HG03280 (cell line): ENCODE results near the gene DLG2.

Experiments
- ATAC-seq: cut with Tn5 transposase; IDR thresholded peaks from one replicate; pipeline ENCODE4 v1.9.1; 2021; ENCODE audit warnings: mild to moderate bottlenecking, moderate library complexity; ENCODE audit not compliant: unreplicated experiment

Gene DLG2

DNA sequence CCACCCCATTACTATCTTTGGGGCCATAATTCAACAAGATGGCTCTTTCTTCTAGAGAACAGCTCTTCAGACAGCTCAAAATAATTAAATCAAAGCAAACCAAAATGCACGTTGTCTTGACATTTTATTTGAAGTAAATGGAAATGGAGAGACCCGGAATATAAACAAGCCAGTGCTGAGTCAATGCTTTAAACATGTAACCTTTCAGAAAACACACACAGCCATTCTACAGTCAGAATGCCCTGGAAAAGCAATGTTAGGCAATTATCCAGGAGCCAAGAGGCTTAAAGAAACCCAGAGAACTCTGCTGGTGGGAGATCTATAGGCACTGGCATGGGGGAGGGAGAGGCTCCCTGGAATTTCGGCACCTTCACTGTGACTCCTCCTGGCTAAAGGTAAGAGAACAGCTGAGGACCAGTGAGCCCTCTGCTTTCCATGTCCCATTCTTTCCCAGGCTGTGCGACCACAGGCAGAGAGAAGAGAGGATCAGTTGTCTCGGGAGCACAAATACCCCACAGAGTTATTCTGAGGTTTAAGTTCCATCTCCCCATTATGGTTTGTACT is 2086.9 kb downstream of the DLG2 start:
- ATAC-seq: no peak

DNA sequence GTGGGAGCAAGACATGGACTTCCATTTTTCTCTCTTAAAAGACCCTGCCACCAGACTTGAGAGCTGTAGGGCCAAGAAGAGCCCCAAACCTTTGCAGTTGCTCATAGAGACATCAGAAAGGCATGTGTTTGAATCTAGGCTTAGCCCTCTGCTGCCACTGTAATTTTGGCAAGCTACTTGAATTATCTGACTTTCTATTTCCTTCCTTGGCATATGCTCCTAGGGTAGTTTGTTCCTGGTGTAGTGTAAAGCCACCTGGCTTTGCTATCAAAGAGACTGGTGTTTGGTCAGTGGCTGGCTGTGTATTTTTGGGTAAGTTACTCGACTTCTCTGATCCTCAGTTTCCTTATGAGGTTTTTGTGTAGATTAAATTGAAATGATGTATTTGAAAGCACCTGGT is 2088.9 kb downstream of the DLG2 start:
- no peak for ATAC-seq

DNA sequence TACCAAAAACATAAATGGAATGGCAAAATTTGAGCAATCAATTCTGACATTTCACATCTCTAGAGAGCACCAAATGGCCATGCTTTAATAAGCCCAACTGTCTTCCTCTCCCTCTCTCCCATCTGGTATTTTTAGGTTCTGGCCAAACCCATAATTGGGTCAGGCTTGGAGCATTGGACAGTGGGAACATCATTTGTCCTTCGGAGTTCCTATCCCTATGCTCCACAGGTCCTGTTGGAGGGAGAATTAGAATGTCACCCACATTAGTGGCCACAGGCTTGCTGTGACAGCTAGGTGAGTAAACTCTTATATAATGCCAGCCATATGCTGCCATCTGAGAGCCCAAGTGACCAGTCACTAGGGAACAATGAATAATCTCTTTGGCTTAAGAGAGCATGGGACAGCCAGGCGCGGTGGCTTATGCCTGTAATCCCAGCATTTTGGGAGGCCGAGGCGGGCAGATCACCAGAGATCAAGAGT is 2090.0 kb downstream of the DLG2 start:
- ATAC-seq: no peak

DNA sequence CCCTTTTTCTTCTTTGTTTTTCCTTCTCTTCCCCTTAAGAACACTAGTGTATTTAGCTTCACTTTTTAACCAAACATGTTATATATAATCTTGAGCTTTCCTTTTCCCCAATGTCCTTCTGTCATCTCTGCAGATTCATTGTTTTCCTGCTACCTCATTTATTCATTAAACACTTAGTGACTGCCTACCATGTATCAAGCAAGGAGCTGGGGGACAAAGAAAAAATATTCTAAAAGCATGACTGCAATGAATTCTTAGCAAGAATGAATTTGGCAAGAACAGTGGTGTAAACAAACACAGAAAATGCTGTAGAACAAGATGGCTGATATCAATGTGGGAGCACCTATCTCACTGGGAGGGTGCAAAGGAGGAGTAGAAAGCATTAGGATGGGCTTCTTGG is 2094.0 kb downstream of the DLG2 start:
- ATAC-seq: no peak

DNA sequence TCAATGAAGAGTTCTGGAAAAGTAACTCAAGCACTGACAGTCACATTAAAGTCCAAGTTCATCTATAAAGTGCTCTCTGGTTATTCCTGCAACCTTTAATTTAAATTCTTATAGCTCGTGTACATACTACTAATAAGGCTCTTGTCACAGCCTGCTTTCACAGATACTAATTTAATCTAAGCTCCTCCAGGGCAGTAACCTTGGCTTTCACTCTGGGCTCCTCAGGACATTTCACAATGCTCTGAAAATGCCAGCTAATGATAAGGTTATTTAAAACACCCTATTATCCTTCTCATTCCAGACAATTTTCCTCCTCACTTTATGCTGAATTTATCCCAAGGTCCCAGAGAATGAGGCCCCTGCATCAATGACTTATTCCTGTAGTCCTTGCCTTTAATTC is 2098.3 kb downstream of the DLG2 start:
- no peak for ATAC-seq

DNA sequence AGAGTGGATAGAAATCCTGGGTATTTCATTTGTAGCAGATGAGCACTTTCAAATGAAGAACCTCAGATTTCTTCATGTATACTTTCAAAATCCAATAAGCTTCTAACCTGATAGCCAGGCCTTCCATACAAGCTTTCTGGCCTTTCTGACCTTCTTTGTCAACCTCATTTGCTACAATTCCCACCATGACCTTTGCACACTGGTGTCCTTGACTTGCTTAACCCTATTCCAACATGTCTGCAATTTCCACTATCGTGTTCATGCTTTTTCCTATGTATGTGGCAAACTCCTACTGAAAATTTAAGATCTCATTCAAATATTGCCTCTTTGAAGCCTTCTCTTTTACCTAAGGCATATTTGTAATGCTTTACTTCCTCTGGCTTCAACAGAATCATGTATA is 2098.9 kb downstream of the DLG2 start:
- ATAC-seq: no peak

DNA sequence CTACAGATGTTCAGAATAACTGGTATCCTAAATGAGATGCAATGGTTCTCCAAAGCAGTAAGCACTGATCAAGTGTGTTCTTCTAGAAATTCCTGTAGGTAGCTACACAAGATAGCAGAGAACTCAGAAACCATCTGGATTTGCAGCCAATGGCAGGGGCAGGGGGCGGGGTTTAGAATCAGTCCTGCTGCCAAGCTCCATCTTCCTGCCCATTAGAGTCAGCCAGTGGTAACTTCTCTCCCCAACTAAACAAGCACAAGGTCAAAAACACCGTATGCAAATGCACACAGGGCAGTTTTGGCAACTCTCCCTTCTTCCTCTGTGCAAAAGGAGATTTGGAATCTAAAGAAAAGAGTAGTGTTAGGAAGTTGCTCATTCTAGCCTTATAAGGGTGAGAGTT is 2103.5 kb downstream of the DLG2 start:
- ATAC-seq: no peak

DNA sequence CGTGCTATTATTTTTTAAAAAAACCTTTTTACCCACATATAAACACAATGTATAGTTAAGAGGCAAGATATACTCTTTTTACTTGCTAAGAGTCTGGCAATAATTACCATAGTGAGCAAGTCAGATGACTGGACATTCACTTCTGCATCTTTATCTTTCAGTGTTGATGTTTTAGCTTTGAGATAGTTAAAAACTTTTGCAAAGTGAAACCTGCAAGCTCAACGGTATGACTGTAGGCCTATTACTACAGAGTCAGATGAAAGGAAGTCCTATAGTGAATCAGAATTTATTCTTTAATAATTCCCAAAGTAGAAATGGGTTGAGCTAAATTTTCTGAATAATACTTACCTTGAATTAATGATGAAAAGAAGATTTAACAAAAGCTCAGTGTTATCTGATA is 2104.2 kb downstream of the DLG2 start:
- ATAC-seq: no peak

DNA sequence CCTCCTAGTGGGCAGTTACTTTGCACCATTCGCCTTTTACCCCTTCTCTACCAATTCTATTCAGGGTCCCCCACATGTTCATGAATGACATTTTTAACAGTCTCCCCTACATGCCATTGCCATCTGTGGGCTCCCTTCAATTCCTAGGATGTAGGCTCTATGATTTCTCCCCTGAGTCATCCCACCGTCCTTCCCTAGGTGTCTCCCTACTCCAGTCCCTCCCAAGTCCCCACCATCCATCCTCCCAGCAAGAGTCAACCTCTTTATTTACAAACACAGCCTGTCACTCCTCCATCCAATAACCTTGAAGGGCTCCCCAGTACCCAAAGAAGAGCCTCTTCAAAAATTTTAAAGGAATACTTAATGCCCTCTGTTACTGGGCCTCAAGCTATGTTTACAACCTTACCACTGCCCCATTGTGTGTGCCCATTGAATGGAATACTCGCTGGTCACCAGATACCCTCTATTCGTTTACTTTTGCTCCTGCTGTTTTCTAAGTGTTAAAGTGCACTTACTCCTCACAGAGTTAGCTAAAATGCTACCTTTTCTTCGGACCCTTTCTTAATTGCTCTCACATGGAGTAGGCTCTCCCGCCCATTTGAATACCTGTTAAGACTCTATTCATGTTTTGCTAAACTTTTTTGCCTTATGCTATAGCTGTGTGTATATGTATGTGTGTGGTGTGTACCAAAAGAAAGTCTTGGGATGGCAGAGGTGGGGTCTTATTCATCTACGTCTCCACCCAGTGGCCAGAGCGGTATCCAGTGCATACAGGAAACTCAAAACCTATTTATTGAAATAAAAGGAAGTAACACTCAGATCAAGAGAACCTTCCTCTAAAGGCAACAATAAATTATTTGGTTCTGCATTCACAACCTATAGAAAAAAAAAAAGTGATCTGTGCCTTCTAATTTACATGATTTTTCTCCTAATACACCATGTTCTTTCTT is 2105.2 kb downstream of the DLG2 start:
- ATAC-seq: no peak

DNA sequence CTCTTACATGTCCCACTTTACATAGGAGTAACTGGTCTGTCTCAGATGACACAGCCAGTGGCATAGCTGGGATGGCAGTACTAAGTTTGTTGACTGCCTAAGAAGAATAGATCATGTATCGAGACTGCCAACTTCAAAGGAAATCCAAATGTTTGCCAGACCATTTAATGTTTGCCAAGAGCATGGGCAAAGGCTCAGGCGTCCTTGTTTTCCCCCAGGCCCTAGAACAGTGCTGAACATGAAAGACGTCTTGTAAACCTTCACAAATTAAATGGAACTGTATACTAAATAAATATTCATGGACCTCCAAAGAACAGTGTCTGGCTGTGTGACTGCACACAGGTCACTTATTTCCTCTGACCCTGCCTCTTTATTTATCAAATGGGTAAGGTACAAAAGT is 2106.3 kb downstream of the DLG2 start:
- no peak for ATAC-seq

DNA sequence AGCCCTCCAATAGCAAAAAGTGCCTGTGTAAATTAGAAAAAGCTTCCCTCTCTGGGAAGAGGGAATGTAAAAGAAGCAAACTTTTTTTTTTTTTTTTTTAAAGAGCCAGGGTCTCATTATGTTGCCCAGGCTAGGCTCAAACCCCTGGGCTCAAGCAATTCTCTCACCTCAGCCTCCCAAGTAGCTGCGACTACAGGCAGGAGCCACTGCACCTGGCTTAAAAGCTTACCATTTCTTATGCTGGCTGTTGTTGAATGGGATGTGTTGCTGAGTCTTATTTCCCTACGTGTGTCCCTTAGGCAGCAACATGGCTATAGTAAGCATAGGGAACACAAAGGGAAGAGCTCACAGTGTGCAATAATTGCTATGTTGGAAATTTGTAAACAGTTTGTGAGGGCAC is 2115.5 kb downstream of the DLG2 start:
- ATAC-seq: no peak

DNA sequence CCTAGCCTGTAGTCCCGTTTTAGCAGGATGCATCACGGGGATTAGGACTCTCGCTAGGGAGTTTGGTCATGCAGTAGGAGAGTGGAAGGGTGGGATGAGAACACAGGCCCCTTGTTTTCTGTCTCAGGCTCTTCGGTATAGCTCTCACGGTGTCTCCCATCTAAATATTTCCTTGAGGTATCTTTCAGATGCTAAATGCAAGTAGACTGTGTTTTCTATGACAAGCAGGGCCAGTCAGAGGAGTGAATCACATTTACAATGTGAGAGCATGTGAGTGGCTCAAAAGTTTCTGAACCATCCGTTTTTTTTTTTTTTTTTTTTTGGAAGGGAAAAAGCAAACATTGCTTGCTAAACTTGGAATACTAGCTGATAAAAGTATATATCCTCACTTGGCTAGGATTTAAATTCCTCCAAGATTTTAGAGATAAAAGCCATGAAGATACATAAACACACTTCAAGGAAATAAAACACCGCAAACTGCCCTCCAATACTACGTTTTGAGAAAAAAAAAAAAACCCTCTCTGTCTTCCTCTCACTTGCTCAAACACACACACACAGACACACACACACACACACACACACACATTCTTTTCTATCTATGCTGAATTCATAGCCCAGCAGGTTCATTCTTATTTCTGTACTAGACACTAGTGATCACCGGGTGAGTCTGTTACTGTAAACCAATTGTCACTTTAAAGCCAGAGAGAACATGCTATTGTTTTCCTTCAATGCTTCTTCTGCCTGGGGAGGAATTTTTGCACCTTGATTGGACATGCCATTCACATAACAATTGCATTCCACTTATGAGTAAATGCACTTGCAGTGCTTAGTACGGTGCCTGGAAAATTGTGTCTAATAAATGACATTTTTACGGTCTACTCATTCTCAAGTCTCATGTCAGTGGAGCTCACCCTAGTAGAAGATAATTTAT is 2116.3 kb downstream of the DLG2 start:
- ATAC-seq: no peak

DNA sequence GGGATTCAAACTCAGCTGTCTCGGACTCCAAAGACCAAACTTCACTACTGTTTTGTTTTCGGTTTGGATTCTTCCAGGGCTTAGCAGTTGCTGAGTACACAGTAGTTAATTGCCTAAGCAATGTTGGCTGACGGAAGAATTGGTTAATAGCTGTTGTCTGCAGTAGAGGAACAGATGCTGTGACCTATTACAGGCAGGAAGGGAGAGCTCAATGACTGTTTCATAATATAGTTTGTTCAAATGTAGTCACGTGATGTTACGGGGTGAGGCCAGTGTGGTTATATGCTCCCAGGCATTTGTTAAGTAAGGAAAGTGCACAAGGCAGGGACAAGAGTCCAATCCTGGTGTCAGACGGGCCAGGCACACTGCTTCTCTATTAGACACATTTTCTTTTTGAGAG is 2118.3 kb downstream of the DLG2 start:
- no peak for ATAC-seq

DNA sequence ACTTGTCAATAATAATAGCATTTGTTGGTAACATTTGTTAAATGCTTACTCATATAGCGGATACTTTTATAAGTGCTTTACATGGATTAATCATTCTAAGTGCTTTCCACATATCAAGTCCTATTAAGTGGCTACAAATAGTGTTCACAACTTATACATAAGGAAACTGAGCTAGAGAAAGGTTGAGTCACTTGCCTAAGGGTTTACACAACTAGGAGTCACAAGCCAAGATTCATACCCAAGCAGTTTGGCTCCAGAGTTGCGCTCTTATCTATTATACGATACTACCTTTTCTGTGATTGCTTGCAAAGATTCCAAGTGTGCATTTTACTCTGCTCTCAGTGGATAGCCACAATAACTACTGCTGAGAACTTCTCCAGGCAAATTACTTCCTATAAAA is 2125.1 kb downstream of the DLG2 start:
- no peak for ATAC-seq

DNA sequence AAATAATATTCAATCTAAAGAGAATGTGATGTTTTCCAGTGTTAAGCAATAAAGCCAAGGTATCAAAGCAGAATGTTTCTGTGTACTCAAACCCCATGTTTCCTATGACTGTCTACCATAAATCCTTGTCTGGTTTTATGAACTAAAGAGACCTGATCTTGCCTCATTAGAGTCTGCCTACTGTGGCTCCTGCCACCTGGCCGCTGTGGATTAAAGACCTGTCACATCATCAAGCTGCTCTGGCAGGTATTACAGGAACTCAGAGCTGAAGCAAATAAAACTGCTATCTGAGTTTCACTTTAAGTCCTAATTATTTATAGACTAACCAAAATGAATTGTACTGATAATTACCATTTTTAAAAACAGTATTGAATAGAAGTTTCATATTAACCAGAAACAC is 2133.2 kb downstream of the DLG2 start:
- ATAC-seq: no peak

DNA sequence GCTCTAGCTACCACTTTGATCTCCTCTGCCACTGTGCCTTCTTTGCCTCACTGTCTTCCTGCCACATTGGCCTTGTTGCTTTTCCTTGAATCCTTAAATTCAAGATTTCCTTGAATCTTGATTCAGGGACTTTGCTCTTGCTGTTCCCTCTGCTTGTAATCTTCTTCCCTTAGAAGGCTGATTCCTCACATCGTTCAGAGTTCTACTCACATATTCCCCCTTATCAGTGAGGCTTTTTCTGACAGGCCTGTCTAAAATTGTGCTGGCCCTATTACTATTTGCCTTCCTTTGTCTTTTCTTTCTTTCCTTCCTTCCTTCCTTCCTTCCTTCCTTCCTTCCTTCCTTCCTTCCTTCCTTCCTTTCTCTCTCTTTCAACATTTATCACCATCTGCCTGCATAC is 2134.1 kb downstream of the DLG2 start:
- ATAC-seq: no peak

DNA sequence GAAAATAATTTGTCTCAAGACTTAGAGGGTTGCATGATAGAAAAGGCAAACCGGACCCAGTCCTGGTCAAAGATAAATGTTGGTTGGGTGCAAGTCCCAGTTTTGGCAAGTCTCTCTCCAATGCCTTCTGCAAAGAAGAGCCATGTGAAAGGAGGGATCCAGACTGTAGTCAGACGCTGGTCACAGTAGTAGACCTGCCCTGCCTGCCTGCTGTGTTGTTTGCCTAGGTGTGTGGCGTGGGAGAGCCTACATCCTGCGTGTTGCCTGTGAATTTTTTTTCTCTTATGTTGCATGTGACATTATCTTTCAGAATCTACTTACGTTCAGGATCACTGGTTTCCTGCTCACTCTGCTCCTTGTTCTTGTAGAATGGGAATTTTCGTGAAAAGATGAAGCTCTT is 2143.3 kb downstream of the DLG2 start:
- no peak for ATAC-seq

DNA sequence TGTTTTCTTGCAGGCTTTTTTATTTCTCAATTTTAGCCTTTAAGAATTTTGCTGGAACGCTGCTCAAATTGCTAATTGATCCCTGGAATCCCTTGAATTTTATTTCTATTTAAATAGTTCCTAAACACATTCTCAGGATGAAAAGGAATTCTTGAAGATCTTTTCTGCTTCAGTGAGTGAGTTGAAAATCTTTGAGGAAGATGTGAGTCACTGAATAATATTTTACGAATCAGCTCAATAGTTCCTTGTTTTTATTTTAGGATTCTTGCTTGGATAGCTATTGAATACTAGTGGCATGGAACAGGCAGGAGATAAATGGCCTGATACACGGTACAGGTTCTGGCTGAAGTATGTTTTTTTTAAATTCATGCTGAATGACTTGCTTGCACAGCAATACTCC is 2146.3 kb downstream of the DLG2 start:
- ATAC-seq: no peak

DNA sequence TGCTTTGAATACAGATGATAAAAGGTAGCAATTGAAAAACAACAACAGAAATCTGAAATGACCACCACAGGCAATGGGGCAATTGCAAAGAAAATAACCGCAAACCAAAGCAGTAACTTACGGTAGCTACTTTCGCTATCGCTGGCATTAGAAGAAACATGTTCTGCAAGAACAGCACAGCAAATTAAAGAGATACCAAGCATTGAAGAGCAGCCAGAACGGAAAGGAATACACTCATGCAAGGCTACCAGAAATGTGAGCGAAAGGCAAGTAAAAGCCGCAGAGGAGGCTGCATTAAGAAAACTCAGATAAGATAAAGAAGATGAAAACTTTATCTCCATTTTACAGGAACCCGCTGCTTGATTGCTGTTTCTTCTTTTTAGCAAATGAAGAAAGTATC is 2146.9 kb downstream of the DLG2 start:
- ATAC-seq: no peak

DNA sequence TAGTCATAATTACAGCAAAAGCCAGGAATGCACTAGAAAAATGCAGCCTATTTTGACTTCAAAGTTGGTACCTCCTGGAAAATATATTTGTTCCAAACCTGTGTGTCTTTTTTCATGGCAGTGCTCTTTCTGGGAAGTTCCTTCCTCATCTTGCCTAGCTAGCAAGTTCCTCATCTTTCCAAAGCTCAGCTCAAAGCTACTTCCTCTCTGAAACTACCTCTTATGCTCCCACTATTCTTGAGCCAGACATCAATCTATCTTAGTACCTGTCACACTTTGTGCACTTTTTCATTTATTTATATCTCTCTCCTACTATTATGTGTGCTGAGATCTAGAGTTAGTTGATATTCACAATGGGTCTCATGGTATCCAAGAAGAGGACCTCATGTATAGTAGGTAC is 2149.4 kb downstream of the DLG2 start:
- no peak for ATAC-seq

DNA sequence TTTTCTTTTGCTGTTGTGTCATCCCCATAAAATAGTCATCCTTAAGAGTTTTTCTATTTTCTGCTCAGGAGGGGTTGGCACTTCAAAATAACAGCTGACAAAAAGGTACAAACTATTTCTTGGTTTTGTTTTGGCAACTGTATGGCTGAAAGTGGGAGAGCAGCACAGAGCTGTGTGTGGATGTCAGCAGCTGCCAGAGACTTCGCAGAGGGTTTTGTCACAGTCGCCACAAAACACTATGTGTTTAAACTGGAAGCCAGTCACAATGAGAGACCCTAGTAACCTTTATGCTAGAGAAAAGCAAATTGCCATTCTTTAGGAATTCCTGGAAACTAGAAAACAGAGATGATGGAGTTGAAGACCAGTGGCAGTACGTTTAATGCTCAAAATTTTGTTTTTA is 2151.4 kb downstream of the DLG2 start:
- no peak for ATAC-seq
